K562 (cell line): ENCODE measurements around the gene CYBB. TPM values are rescaled to one million over a fixed set of nuclear protein-coding genes. Genes with fewer than 3 reads are reported as not detected.

ENCODE experiments used
- ATAC-seq: fragments of 200-7000 bp; cut with Tn5 transposase; 3 replicates; pipeline ENCODE4 v1.9.1; 2020; ENCODE audit warnings: moderate library complexity
- BruUV-seq: library from RNA; stranded (reverse); fragments of 400-500 nt; replicated peaks from 2 replicates; lab custom pipeline; 2021; lab: Mats Ljungman, UMichigan
- CTCF ChIA-PET: fragments of 300-600 bp; formaldehyde crosslinking; extraction: SDS; loops from one replicate; lab custom pipeline; 2021; ENCODE audit warnings: low intra/inter-chr PET ratio; lab: Yijun Ruan, JAX
- POLR2A ChIA-PET: fragments of 300-600, 350-650 bp; sonication (Branson Sonifier 250); formaldehyde crosslinking; extraction: SDS; loops from one replicate; lab custom pipeline; 2021; ENCODE audit warnings: antibody characterized with exemption, inconsistent platforms; lab: Yijun Ruan, JAX
- DNase-seq, 4 experiments: peaks; one replicate each; pipeline versions ENCODE4 v3.0.0 to v3.0.0-alpha.2; 2011 to 2018; ENCODE audit warnings: low spot score in 3 of 4, mixed read lengths in 3 of 4; ENCODE audit errors: extremely low read depth in 1 of 4
- FAIRE-seq: peaks from 2 replicates; lab custom pipeline; 2011; peaks lifted over from hg19 to GRCh38; lab: Jason Lieb, UNC
- H2AFZ ChIP-seq: 2 replicates; pipeline ENCODE4 v1.6.0; 2011; ENCODE audit warnings: low read depth, low read length, control low read depth, inconsistent platforms
- H3K27ac ChIP-seq: fragments of 200-600 bp; 3 replicates; pipeline ENCODE4 v1.8.0; 2011; ENCODE audit warnings: low read depth, mild to moderate bottlenecking, control low read depth, inconsistent platforms, low read length, moderate library complexity, mixed read lengths; ENCODE audit errors: extremely low read depth
- H3K27me3 ChIP-seq, 2 experiments: fragments of 300-600 bp in 1 of 2; 2 replicates in 1 of 2; 3 replicates in 1 of 2; pipeline versions ENCODE4 v1.6.0 to v1.8.0; 2011; ENCODE audit warnings: inconsistent platforms in 2 of 2, low read length in 2 of 2, mild to moderate bottlenecking in 1 of 2, mixed read lengths in 1 of 2, moderate library complexity in 1 of 2; ENCODE audit not compliant: control insufficient read depth in 2 of 2, insufficient read depth in 2 of 2
- H3K36me3 ChIP-seq: fragments of 300-600 bp; 3 replicates; pipeline ENCODE4 v1.8.0; 2011; ENCODE audit warnings: mild to moderate bottlenecking, low read length, inconsistent platforms; ENCODE audit not compliant: control insufficient read depth, insufficient read depth
- H3K4me1 ChIP-seq, 2 experiments: fragments of 200-600 bp in 1 of 2; replicated peaks in 1 of 2; 2 replicates in 1 of 2; 3 replicates in 1 of 2; pipeline versions ENCODE4 v1.5.1 to v1.8.0; 2011; ENCODE audit warnings: inconsistent platforms in 2 of 2, low read length in 2 of 2, mild to moderate bottlenecking in 1 of 2, mixed read lengths in 1 of 2, moderate library complexity in 1 of 2; ENCODE audit not compliant: control insufficient read depth in 2 of 2, insufficient read depth in 2 of 2
- H3K4me2 ChIP-seq: 2 replicates; pipeline ENCODE4 v1.6.1; 2011; ENCODE audit warnings: low read length, control low read depth, inconsistent platforms, mixed read lengths; ENCODE audit not compliant: insufficient read depth
- H3K4me3 ChIP-seq: fragments of 200-600 bp; sonication (generic), shearing (Covaris generic); 2 replicates; pipeline ENCODE4 v1.5.1; 2016; ENCODE audit warnings: control low read depth, inconsistent platforms
- H3K79me2 ChIP-seq: fragments of 200-600 bp; 3 replicates; pipeline ENCODE4 v1.8.0; 2011; ENCODE audit warnings: low read length, inconsistent platforms; ENCODE audit not compliant: control insufficient read depth, insufficient read depth
- H3K9ac ChIP-seq, 2 experiments: 2 replicates each; pipeline versions ENCODE4 v1.6.0 to v1.6.1; 2011; ENCODE audit warnings: low read depth in 2 of 2, low read length in 2 of 2, control low read depth in 1 of 2, inconsistent platforms in 1 of 2, mild to moderate bottlenecking in 1 of 2, mixed read lengths in 1 of 2; ENCODE audit not compliant: insufficient read depth in 1 of 2
- H3K9me1 ChIP-seq: one replicate; pipeline ENCODE4 v1.6.0; 2011; ENCODE audit warnings: inconsistent platforms, mild to moderate bottlenecking, low read length, moderate library complexity; ENCODE audit not compliant: control insufficient read depth, insufficient read depth
- H3K9me3 ChIP-seq: replicated peaks from 2 replicates; pipeline ENCODE4 v1.5.1; 2011; ENCODE audit warnings: low read depth, low read length, inconsistent platforms; ENCODE audit not compliant: control insufficient read depth, insufficient read depth
- H4K20me1 ChIP-seq: replicated peaks from 2 replicates; pipeline ENCODE4 v1.6.1; 2011; ENCODE audit warnings: low read length, inconsistent platforms, mixed read lengths; ENCODE audit not compliant: control insufficient read depth, insufficient read depth
- CAMTA2 ChIP-seq: fragments of 250-450 bp; sonication (Bioruptor Pico); conservative IDR thresholded peaks from 2 replicates; pipeline ENCODE4 v1.5.1; 2022
- EWSR1 ChIP-seq: fragments of 450-650 bp; IDR thresholded peaks from 2 replicates; pipeline ENCODE4 v1.6.1; 2018; ENCODE audit warnings: borderline replicate concordance, mild to moderate bottlenecking, low read depth, moderate library complexity; ENCODE audit not compliant: partially characterized antibody
- FOXA1 ChIP-seq: fragments of 450-650 bp; IDR thresholded peaks from 2 replicates; pipeline ENCODE4 v1.6.1; 2016; ENCODE audit warnings: mild to moderate bottlenecking, borderline replicate concordance
- KHSRP ChIP-seq: fragments of 450-650 bp; IDR thresholded peaks from 2 replicates; pipeline ENCODE4 v1.6.1; 2017
- NFE2L1 ChIP-seq: fragments of 450-650 bp; IDR thresholded peaks from 2 replicates; pipeline ENCODE4 v1.6.1; 2016; ENCODE audit warnings: missing genetic modification characterization, low read depth, mild to moderate bottlenecking, missing compliant biosample characterization, moderate library complexity, borderline replicate concordance
- RBM39 ChIP-seq: fragments of 200-400 bp; formaldehyde crosslinking; optimal IDR thresholded peaks from 2 replicates; pipeline ENCODE3; 2018; ENCODE audit warnings: low read depth, low read length
- SREBF2 ChIP-seq: sonication (generic); formaldehyde crosslinking; IDR thresholded peaks from 2 replicates; pipeline ENCODE4 v1.4.0; 2020; ENCODE audit warnings: mild to moderate bottlenecking, missing genetic modification reagents
- SRSF7 ChIP-seq: fragments of 200-400 bp; formaldehyde crosslinking; optimal IDR thresholded peaks from 2 replicates; pipeline ENCODE3; 2017; ENCODE audit warnings: mild to moderate bottlenecking, low read depth, low read length
- TAF7 ChIP-seq: fragments of 450-650 bp; IDR thresholded peaks from 2 replicates; pipeline ENCODE4 v1.6.1; 2016; ENCODE audit warnings: missing genetic modification characterization, missing compliant biosample characterization
- ZNF212 ChIP-seq: fragments of 450-650 bp; formaldehyde crosslinking; IDR thresholded peaks from 2 replicates; pipeline ENCODE4 v1.4.0; 2020; ENCODE audit warnings: mild to moderate bottlenecking
- ZNF584 ChIP-seq: fragments of 200-800 bp; sonication (Bioruptor generic); IDR thresholded peaks from 2 replicates; pipeline ENCODE4 v1.6.1; 2016; ENCODE audit warnings: low read depth, mild to moderate bottlenecking, missing genetic modification characterization, missing compliant biosample characterization
- ZNF644 ChIP-seq: fragments of 200-800 bp; sonication (Bioruptor generic); IDR thresholded peaks from 2 replicates; pipeline ENCODE4 v1.6.1; 2016; ENCODE audit warnings: low read depth, missing genetic modification characterization, missing compliant biosample characterization
- ZSCAN32 ChIP-seq: fragments of 450-650 bp; formaldehyde crosslinking; IDR thresholded peaks from 2 replicates; pipeline ENCODE4 v1.4.0; 2020; ENCODE audit warnings: mild to moderate bottlenecking, moderate library complexity
- WGBS: fragments of 100-300 bp; shearing (Covaris generic); methylation state at CpG from one replicate; pipeline ENCODE4 v1.1.6; 2016; ENCODE audit warnings: low coverage, mixed read lengths; ENCODE audit not compliant: insufficient coverage; ENCODE audit errors: missing lambda C conversion rate; 5-methylcytosine and 5-hydroxymethylcytosine counted together
- in situ Hi-C: fragments of 300-500 bp; cut with MboI; formaldehyde crosslinking; loops from 4 replicates; pipeline ENCODE4 v1.15.0; 2018; ENCODE audit warnings: inconsistent platforms, mixed read lengths
- intact Hi-C: fragments of 100-400 bp; cut with micrococcal nuclease; formaldehyde crosslinking; loops from 2 replicates; pipeline ENCODE4 v1.14.2; 2022
- polyA plus RNA-seq, 8 experiments: library from polyadenylated mRNA; depleted of rRNA in 4 of 8; stranded (reverse) in 5 of 8; unstranded in 3 of 8; fragments of >200 nt; fragmentation: Nextera tagmentation in 2 of 8; fragmentation: Illumina TruSeq in 1 of 8; extraction: Ambion mirVana in 2 of 8; extraction: Trizol in 1 of 8; gene quantifications; 2 replicates each; pipeline versions ENCODE4 v1.2.1 to v1.2.3, GENCODE V29; 2011 to 2014; ENCODE audit warnings: inconsistent platforms in 1 of 8, missing spikeins in 1 of 8
- total RNA-seq, 7 experiments: library from RNA; depleted of rRNA in 6 of 7; stranded (reverse); fragments of >200 nt in 6 of 7; fragmentation: Illumina TruSeq in 2 of 7; extraction: Trizol in 2 of 7; gene quantifications; 2 replicates each; pipeline versions ENCODE4 v1.2.1 to v1.2.3, GENCODE V29; 2011 to 2021; ENCODE audit warnings: low replicate concordance in 1 of 7
- TF ChIP-seq, protein P1 (sequence below), 3 experiments: IDR thresholded peaks in 2 of 3; conservative IDR thresholded peaks in 1 of 3; 2 replicates each; pipeline ENCODE4 v1.5.1; 2011 to 2012; ENCODE audit warnings: low read length in 3 of 3, mild to moderate bottlenecking in 3 of 3, control low read depth in 2 of 3, improper control_type of control experiment in 1 of 3, inconsistent platforms in 1 of 3, low read depth in 1 of 3, mixed read lengths in 1 of 3, moderate library complexity in 1 of 3; ENCODE audit not compliant: insufficient read depth in 2 of 3
- TF ChIP-seq, protein P2 (sequence below): fragments of 250-450 bp; sonication (Bioruptor Pico); IDR thresholded peaks from 2 replicates; pipeline ENCODE4 v1.8.0; 2021; ENCODE audit warnings: borderline replicate concordance, mild to moderate bottlenecking, moderate library complexity; ENCODE audit not compliant: poor library complexity, severe bottlenecking

CYBB gene
- total and polyA plus RNA-seq, 9 of the 15 experiments (the other 6 are each of a cell fraction or from before 2014, with no cell fraction given): 0.25 to 1.3 (median 0.74) TPM

DNA sequence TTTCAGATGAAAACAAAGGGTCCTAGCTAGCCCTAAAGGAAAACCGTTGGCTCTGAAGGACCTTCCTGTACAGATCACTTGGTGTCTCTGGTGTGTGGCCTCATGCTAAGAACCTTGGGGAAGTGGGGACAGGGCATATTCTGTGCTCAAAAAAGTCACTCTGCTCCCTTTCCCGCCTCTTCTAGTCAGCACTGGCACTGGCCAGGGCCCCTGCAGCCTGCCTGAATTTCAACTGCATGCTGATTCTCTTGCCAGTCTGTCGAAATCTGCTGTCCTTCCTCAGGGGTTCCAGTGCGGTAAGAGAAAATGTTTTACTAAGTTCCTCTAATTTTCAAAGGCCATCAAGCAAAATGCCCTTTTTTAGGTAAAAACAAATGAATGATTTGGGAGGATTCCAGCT is 3.4 kb downstream of the CYBB start:
- H3K9ac ChIP-seq: no peak overlapping the region
- BruUV-seq: no TSS peak
- FAIRE-seq (no peak), DNase-seq (no peak), ATAC-seq (no peak)
- intact Hi-C loops (no loop called here), in situ Hi-C loops (no loop called here)
- H3K9me1 ChIP-seq: no peaks in the 10 kb centered on the region
- peaks cover 0 to 11% of the 10 kb centered on the region in 2 experiments; a peak in 3 of 5 replicates for H3K4me1 ChIP-seq
- no peaks in the 10 kb centered on the region for H3K36me3 ChIP-seq
- H3K27ac ChIP-seq: no peak overlapping the region
- CTCF ChIA-PET: no interaction called here
- no peak overlapping the region for H3K4me3 ChIP-seq
- H4K20me1 ChIP-seq: no peaks in the 10 kb centered on the region
- no peaks in the 10 kb centered on the region for H3K9me3 ChIP-seq
- no peaks in the 10 kb centered on the region for H3K27me3 ChIP-seq
- H2AFZ ChIP-seq: no peak overlapping the region
- no peak overlapping the region for H3K4me2 ChIP-seq
- no peak for TF ChIP-seq ZSCAN32 (CRISPR knock-in tag)
- TF ChIP-seq KHSRP: no peak
- TF ChIP-seq SREBF2: no peak
- TF ChIP-seq, protein P1, sequence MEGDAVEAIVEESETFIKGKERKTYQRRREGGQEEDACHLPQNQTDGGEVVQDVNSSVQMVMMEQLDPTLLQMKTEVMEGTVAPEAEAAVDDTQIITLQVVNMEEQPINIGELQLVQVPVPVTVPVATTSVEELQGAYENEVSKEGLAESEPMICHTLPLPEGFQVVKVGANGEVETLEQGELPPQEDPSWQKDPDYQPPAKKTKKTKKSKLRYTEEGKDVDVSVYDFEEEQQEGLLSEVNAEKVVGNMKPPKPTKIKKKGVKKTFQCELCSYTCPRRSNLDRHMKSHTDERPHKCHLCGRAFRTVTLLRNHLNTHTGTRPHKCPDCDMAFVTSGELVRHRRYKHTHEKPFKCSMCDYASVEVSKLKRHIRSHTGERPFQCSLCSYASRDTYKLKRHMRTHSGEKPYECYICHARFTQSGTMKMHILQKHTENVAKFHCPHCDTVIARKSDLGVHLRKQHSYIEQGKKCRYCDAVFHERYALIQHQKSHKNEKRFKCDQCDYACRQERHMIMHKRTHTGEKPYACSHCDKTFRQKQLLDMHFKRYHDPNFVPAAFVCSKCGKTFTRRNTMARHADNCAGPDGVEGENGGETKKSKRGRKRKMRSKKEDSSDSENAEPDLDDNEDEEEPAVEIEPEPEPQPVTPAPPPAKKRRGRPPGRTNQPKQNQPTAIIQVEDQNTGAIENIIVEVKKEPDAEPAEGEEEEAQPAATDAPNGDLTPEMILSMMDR (IDR thresholded peaks at IDR 0.05 in 2 of 3, conservative IDR thresholded peaks at IDR 0.05 in 1 of 3; ENCODE audit: insufficient read depth in 2 of 3, low read depth in 1 of 3, low read length in 3 of 3): no peak
- TF ChIP-seq ZNF212 (CRISPR knock-in tag): no peak
- no peak for TF ChIP-seq CAMTA2 (CRISPR knock-in tag)
- TF ChIP-seq FOXA1: no peak
- no peak for TF ChIP-seq ZNF584
- TF ChIP-seq, protein P2, sequence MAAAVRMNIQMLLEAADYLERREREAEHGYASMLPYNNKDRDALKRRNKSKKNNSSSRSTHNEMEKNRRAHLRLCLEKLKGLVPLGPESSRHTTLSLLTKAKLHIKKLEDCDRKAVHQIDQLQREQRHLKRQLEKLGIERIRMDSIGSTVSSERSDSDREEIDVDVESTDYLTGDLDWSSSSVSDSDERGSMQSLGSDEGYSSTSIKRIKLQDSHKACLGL: no peak
- no peak for TF ChIP-seq ZNF644 (tag)
- no peak for TF ChIP-seq NFE2L1 (tag)
- no peak for TF ChIP-seq RBM39
- no peak for TF ChIP-seq TAF7 (tag)
- TF ChIP-seq SRSF7: no peak
- no peak for TF ChIP-seq EWSR1
- H3K79me2 ChIP-seq: no peaks in the 10 kb centered on the region
- POLR2A ChIA-PET: no interaction called here
- 10% methylated on average over 3 of the region's 4 CpGs for WGBS
